ENCODE measurements around the gene KCNH1. TPM values are rescaled to one million over a fixed set of nuclear protein-coding genes. Genes with fewer than 3 reads are reported as not detected.

Gene KCNH1
- polyA plus RNA-seq, 1 donor = 0.49 TPM

DNA sequence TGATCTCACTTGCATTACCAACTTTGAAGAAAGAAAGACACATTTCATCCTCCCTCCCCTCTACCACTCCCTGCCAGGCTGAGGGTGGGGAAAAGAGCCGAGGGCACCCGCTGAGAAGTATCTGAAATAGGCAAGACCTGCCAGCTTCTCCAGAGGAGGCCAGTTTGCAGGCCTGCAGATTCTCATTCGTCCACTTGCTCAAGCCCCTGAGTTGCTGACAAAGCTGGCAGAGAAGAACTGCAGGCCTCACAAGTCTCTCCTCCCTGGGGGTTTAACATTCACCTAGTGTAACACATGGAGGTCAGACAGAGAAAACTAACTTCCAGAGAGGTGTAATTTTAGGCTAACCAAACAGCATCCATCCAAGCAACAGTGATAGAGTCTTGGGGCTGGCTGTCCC lies 428.9 kb downstream of the KCNH1 start:
- no peak for DNase-seq

DNA sequence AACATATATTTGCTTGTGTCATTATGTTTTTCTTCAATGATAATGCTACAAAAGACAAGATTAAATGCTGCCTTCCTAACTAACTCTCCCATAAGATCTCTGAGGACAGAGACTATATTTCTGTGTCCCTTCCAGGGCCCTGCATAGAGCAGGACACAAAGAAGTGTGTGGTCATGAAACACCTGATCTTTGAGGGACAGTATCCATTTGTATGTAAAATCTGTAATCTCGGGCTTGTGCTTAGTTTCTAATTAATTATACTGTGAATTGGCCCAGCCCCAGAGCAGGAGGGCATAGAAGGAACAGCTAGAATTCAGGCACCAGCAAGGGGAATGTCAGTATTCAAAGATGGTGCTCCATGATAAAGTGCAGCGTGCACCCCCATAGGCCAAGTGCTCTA lies 430.4 kb downstream of the KCNH1 start:
- DNase-seq = no peak

DNA sequence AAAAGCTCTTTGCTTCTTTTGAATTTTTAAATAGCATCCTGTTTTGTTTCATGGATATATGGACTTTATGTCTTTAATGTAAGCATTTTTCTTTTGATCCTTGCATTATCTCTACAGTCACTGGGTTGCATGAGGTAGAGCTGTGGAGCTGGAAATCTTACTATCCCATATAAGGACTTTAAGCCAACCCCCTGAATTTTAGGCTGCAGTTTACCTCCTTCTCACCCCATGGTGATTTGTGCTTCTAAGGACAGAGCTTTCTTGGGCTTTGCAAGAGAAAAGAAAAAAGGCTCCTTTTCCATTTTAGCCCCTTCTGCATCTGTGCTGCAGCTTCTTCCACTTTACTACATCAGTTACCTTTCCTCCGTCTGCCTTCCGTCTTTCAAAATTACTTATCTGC lies 431.4 kb downstream of the KCNH1 start:
- DNase-seq = no peak

DNA sequence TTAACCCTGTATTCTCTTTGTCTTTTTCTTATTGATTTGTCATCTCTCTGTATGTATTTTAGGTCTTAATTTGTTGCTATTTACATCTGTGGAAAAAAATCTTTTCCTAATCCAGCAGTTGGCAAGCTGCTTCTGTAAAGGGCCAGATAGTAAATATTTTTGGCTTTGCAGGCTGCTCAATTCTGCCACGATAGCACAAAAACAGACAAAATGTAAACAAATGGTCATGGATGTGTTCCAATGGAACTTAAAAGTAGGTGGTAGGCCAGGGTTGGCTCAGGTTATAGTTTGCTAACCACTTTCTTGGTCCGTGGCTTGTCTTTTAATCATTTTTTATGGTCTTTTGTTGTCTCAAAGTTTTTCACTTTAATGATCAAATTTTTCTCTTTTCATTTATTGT lies 433.4 kb downstream of the KCNH1 start:
- DNase-seq = no peak

DNA sequence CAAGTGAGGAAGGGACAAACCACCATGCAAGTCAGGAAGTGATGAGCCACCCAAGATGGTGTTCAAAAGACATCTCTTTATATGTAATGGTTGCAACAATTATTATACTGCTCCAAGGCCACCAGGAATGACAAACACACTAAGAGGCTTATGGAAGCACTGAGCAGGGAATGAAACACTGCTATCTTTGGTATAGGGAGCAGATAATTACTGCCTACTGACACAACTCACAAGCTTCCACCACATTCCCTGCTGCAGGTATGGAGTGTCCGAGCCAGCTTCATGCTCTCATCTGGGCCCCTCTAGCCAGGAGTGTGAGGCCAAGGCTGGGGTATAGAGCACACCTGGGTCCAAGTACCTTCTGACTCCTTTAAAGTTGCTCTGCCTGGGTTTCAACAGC lies 433.9 kb downstream of the KCNH1 start:
- DNase-seq = no peak

DNA sequence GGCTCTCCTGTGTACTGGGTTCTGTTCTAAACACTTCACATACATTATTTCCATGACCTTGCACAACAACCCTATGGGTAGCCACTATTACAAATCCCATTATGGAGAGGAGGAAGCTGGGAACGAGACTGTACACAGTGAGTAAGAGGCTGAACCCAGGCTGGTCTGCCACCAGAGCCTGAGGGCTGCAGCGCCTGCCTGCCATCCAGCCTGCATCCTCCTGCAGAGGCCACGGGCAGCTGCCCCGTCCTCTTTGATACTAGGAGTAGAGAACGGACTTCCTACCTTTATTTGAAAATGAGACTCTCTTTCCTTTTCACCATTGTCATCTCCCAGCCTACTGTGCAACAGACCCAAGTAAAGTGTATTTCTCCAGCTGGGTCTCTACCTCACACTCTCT lies 435.3 kb downstream of the KCNH1 start:
- DNase-seq = no peak

DNA sequence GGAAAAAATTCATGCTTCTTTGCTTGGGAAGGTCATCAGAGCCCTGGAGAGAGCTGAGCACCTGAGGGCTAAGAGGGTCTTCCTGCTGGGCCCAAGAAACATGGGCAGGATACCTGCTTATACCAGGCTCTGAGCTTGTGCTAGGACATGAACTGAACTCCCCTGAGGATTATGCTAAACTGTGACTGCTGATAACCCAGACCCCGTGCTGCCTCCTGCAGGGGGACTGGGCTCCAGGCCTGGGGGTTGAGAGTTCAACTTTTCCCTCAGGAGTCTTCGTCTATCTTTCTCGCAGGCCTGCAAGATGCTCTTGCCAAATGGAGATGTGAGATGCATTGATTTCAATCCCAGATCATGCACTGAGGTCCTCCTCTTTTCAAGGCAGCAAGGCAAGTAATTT lies 436.8 kb downstream of the KCNH1 start:
- DNase-seq = no peak

DNA sequence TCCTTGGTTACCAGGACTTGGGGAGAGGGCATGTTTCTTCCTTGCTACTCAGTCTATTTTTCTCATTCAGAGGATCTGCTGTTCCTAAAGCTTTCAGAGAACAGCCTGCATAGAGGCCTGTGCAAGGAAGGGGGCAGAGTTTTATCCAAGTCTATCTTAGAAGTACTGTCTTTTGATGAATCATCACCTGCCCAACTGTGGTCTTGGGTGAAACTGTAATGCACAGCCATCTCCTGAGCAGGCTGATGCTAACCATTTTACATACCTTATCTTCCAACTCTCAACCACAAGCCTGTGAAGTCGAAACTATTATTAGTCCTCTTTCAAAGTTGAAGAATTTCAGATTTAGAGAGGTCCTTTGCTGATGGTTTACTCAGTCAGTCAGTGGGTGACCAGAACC lies 437.2 kb downstream of the KCNH1 start:
- DNase-seq = no peak

DNA sequence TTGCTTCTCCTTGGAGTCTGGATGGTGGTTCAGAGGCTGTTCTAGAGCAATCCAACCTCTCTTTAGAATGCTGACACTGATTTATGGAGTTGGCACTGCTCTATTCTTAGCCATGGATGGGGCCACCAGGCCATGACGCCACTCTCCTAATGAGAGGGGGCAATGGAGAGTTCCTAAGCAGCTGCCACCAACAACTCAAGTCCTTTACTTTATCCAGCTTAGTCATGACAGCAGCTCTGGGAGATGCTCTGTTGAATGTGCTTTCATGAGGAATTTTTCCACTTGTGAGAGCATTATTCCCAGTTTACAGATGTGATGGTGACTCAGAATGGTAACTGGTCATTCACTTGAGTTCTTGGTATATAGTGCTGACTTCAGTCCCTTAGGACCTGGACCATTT lies 438.9 kb downstream of the KCNH1 start:
- DNase-seq = no peak

DNA sequence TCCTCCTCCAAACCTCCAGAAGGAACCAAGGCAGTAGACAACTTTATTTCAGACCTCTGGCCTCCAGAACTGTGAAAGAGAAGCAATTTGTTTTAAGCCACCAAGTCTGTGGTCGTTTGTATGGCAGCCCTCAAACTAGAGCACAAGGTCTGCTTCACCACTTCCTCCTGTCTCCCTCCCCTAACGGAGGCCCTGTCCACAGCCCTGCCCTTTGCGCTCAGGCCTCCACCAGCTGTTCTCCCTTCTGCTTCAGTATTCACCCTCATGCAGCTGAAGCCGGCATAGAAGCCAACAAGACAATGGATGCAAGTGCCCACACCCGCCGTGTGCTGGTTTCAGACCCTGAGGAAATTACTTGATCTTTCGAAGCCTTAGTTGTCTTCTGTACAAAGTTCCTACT lies 441.2 kb downstream of the KCNH1 start:
- DNase-seq = no peak

DNA sequence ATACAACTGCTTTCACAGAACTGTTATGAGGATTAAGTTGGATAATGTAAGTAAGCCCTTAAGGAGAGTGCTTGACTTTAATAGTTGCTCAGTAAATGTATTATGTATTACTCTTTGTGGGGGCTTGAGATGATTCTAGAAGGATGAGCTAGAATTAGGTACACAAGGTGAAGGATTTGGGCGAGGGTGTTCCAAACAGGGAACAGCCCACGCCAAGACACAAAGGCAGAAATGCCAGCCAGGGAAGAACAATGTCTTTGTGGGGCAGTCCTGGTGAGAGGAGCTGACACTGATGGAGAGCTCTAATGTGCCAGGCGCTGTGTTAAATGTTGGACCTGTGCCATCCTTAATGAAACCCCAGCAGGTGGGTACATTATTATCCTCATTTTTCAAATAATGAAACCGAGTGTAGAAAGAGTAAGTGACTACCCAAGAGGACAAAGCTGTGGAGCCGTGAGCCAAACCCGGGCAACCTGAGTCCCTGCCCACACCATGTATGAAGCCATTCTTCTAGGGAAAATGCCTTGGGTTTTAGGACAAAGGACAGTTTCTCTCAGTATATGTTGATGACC lies 442.8 kb downstream of the KCNH1 start:
- DNase-seq = no peak

DNA sequence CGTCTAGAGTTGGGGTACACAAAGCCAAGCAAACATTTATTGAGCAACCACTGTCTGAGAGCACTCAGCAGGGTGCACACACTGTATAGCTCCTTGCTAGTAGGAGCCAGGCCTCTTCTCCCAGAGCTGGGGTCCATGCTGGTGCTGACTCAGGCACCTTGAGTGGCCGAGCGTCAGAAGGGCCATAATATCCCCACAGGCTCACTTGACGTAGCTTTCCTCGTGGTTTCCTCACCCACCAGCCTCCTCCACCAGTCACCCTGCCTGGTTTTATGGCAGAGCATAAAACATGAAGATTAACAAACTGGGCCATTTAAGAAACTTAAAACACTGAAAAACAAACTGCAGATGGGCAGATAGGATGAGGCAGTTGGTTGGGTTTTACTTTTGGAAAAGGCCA lies 443.7 kb downstream of the KCNH1 start:
- no peak for DNase-seq

DNA sequence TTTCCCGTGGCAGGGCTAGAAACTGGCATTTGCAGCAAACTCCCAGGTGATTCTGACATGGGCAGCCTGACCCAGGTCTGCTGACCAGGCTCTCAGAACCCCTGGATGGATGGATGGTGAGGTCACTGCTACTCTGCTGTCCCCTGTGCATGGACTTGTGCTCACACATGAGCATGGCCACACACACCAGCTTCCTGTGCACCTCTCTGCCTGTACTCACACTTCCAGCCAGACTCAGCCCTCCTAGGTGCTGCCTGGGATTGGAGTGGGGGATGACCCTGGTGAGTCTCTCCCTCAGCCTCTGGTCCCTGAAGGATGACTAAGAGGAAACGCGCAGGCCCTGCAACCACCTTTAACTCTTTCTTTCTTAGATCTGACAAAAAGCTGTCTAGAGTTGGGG lies 444.1 kb downstream of the KCNH1 start:
- DNase-seq = no peak

DNA sequence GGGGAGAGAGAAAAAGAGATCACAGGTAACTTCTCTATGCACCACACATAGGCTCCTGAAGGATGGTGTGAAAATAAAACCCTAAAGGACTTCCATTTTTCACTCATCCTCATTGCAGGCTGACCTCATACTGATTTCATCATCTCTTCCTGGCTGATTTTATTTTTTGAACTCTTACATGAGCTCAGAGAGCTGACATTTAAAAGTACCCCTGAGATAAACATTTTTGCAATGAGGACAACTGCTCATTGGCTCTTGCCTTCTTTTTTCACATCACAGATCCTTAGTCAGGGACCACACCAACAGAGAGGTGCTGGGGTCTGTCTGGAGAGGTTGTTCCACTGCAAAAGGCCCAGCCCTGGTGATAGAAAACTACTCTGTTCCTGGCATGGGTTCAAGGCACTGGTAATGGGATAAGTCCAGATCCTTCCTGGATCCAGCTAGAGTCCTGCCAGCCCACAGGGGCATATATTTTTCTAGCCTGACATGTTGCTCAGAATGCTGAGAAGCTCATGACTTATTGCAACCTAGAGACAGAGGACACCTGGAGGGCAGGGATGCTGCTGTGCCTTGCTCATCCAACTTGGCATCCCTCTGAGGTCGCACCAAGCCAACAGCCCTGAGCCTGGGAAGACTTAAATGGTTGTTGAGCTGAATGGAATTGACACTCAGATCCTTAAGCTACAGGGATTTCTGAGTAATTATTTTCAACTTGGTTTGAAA lies 445.3 kb downstream of the KCNH1 start:
- DNase-seq = no peak

DNA sequence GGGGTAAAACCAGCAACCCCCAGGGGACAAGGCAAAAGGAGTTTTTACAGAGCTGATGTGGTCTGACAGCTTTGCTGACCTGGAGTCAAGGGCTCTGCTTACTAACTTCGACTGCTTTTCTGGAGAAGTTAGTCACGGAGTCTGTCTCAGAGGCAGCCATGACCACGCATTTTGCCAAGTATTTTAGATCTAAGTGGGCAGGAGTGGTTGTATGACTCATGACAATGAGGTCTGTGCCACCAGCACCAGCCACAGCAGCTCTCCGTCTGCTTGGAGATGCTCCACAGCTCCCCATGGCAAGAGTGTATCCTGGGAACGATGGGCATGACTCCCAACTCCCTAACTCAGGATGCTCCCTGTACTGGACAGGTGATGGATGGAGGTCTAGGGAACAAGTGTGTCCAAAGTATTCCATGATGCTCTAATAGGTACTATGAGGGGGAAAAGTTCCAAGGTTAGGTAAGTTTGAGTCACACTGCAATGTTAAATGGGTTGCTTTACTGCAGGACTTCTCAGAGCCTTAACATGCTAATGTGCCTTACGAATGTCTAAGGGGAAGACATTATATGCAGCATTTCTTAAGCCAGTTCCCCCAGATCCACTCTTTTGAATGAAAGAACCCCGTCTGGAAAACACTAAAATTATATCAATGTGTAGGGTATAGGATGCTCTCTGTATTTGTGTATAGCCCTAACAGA lies 446.2 kb downstream of the KCNH1 start:
- DNase-seq = no peak

DNA sequence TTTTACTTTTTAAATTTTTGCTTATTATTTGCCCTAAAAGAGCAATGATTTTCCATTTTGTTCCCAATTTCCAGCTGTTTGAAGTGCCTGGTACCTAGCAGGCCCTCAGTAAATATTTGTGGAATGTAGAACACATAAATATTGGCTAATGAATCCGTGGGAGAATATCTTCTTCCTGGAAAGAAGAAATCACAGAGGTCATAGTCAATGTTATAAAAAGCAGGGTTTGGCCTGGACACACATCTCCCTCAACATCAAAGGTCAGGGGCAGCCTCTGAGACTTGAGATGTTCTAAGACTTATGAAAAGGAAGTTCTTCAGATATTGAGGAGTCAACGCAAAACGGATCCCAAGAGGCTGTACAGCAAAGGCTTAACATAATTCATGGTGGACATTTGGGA lies 447.1 kb downstream of the KCNH1 start:
- DNase-seq = no peak

DNA sequence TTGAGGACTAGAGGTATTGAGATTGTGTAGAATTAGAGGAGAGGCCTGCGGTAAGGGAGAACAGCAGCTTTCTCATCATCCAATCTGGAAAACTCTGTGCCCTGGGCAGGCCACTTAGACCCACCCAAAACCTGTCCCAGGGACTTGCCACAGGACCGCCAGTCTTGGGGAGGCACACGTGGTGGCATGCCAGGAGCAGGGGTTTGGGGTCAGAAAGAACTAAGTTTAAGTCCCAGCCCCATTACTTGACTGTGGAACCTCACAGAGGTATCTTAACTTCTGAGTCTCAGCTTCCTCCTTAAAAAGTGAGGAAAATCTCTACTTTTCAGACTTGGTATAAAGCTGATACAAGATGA lies 448.7 kb downstream of the KCNH1 start:
- DNase-seq = no peak

DNA sequence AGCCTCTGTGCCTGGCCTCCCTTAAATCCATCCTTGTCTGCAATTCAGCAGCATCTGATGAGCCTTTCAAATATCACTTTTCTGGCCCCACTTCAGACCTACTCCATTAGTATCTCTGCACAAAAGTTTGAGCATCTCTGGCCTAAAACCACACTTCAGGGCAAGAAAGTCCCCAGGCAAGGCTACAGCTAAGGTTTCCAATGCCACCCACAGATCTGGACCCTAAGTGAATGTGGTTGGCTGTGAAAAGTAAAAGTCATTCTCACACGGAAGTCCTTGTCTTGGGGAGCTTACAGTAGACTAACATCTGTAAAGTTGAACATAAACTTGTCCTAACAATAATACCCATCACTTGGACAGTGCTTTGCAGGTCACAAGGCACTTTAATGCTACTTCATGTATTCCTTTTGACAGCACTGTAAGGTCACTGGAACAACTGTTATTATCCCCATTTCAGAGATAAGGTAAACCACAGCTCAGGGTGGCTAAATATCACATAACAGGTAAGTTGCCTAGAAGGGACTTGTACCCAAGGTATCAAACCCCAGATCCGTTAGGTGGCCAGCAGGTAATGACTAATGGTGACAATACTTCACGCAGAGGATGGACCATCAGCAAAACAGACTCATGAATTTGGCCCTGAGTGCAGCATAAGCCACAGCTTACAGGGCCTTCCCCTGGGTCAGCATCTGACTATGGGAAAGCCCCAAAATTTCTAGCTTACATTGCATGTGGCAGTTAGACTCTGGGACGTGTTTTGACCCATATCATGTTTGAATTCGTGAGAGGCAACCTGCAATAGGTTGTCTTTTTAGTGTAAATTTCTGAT lies 449.3 kb downstream of the KCNH1 start:
- DNase-seq = no peak

DNA sequence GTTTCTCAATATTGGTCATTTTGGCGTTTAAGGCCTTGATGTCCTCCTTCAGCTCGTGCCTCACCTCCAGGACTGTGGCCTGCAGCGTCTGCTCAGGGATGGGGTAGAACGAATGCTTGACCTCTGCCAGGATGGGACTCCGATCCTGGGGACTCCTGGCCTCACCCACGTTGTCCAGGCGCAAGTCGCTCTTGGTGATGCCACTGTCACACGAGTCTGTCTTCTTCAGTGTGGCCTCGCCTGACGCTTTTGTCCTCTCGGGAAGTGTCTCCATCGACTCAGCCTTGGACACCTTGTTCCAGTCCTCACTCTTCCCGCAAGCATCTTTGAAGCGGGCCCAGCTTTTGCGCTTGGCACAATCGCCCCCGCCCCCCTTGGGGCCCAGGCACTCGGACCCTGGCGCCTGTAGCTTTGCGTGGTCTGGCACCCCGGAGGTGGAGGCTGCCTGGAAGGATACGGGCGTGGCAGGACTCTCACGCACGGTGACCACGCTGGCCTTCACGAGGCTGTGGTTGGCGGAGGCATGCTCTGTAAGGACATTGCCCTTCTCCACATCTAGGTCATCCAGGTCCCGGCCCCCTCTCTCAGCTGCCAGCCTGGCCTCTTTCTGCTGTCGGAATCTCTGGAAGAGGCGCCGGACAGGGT lies 450.4 kb downstream of the KCNH1 start:
- DNase-seq = no peak

DNA sequence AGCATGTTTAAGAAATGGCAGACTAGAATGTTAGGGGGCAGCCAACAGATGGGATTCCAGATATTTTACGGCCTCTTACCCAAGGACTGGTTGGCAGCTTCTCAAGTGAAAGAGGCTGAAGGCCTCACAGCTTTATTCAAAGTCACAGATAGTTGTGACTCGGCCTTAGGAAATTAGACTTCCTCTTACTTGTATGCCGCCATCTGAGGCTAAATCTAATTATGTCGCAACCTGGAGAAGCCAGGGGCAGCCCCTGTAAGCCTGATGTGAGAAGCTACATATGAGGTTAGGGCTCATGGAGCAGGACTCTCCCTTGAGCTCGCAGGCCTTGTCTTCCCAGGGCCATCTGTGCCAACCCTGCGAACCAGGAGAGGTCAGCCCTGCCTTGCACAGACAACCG lies 452.8 kb downstream of the KCNH1 start:
- no peak for DNase-seq

DNA sequence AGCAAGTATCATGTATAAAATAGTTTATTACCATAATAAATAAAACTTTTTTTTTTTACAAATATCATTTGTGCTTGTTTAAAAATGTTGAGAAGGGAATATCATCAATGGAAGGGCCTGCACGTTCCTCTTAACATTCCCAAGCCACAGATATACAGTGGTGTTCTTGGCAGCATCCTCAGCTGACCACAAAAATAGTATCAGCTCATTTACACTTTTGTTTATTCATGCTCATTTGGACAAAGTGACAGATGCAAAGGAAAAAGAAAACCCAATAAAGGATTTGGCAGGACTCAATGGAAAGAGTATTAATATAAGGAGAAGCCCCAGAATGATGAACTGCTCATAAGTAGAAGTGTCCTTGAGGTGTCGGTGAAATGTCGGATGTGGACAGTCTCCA lies 455.6 kb downstream of the KCNH1 start:
- no peak for DNase-seq

DNA sequence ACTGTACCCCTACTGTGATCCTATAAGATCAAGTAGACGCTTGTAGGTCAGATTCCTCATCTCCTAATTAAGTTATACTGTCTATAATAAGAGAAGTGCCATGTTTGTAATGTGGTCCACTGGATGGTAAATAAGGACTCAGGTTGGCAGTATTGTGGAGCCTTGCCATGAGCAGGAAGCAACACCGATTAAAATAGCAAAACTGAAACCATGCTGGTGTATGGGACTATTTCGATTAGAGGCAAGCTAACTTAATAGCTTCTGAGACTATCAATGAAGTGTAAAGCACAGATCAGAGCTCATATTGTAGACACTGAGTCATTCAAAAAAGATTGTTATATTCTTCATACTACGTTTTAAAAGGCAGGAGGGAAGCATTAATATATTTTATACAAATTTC lies 456.4 kb downstream of the KCNH1 start:
- DNase-seq = no peak

DNA sequence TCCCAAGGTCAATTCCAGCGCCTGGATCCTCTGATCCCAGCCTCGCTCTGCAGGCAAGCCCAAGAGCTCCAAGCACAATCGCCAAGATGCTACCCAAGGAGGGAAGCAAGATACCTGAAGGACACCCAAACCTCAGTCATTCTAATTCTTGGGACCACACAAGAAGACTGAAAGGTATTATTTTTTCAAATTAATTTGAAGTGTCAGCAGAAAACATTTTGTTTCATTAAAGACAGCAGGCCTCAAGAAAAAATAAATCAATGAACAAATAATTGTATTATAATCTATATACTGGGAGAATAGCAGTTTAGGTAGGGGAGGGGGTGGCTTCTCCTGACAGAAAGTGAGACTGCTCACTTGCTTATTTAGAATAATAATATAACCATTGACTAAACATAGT lies 457.4 kb downstream of the KCNH1 start:
- no peak for DNase-seq
